ENCODE results near the gene SPOUT1.

SPOUT1 gene

DNA sequence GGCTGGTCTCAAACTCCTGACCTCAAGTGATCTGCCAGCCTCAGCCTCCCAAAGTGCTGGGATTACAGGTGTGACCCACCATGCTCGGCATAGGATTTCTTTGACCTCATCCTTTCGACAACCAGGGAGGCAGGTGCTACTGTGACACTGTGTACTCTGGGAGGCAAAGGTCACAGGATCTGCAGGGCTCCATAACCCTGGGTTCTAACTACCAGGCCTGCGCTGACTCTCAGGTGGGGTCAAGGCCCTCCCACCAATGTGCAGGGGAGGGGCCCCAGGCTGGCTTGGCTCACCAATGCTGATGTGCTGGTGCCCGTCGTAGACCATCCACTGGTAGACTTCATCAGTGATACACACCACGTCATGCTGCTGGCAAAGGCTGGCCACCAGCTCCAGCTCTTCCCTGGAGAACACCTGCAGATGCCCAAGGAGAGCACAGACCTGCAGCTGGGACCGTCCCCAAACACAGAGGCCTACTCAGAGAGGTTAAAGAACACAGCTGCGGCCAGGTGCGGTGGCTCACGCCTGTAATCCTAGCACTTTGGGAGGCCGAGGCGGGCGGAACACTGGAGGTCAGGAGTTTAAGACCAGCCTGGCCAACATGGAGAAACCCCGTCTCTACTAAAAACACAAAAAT is 7.0 kb upstream of the SPOUT1 start:
- Histone ChIP-seq H3K27me3 (replicated peaks; ENCODE audit: control insufficient read depth, insufficient read depth, low read length, poor library complexity, severe bottlenecking) (no peaks in the 10 kb centered on the region), H3K4me1 (ENCODE audit: control insufficient read depth, insufficient read depth, low read length, poor library complexity, severe bottlenecking) (no peaks in the 10 kb centered on the region), H3K36me3 (ENCODE audit: control insufficient read depth, insufficient read depth, low read length) (peaks cover 7% of the 10 kb centered on the region), H3K4me3 (ENCODE audit: insufficient read depth, low read depth, low read length, poor library complexity, severe bottlenecking) (no peak overlapping the region), H3K9me3 (ENCODE audit: control insufficient read depth, low read length) (no peaks in the 10 kb centered on the region), H3K27ac (ENCODE audit: insufficient read depth, low read length, poor library complexity, severe bottlenecking) (no peak overlapping the region)
- DNase-seq, result no peak

DNA sequence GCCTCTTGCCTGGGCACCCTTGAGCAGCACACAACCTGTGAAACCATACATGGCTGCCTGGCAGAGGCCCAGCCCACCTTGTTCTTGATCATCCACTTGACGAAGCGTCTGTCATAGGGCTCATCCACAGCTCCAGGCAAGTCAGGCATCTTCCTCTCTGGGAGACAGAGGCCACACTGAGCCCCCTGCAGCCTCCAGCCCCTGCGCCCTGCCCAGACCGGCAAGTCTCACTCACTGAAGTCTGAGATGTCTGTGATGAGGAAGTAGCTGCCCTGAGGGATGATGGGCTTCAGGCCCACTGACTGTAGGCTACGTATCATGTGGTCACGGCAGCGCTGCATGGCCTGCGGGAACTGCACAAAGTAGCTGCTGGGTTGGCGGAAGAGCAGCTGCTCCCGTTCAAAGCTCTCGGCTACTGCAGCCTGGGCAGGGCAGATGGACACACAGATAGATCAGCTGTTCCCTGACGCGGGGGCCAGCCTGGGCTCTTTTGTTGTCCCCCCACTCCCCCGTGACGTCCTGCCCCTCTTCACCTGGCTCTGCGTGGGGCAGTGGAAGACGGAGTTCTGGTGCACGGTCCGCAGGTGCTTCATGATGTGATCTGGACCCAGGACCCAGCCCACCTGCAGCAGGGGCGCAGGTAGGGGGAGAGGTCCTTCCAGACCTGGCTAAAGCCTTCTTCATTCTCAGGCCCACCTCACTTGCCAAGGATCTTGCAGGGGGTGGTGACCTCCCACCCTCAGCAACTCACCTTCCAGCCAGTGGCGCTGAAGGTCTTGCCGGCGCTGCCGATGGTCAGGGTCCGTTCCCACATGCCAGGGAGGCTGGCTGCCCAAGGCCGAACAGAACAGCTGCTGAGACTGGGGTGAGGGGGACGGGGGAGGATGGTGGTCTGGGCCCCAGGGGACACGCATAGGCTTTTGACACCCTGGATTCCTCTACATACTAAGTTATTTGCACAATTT is 5.9 kb upstream of the SPOUT1 start:
- Histone ChIP-seq H3K4me1 (ENCODE audit: control insufficient read depth, insufficient read depth, low read length, poor library complexity, severe bottlenecking) (no peaks in the 10 kb centered on the region), H3K9me3 (ENCODE audit: control insufficient read depth, low read length) (no peaks in the 10 kb centered on the region), H3K27me3 (replicated peaks; ENCODE audit: control insufficient read depth, insufficient read depth, low read length, poor library complexity, severe bottlenecking) (no peaks in the 10 kb centered on the region), H3K36me3 (ENCODE audit: control insufficient read depth, insufficient read depth, low read length) (peaks cover 7% of the 10 kb centered on the region), H3K27ac (ENCODE audit: insufficient read depth, low read length, poor library complexity, severe bottlenecking) (no peak overlapping the region), H3K4me3 (ENCODE audit: insufficient read depth, low read depth, low read length, poor library complexity, severe bottlenecking) (no peak overlapping the region)
- no peak for DNase-seq

DNA sequence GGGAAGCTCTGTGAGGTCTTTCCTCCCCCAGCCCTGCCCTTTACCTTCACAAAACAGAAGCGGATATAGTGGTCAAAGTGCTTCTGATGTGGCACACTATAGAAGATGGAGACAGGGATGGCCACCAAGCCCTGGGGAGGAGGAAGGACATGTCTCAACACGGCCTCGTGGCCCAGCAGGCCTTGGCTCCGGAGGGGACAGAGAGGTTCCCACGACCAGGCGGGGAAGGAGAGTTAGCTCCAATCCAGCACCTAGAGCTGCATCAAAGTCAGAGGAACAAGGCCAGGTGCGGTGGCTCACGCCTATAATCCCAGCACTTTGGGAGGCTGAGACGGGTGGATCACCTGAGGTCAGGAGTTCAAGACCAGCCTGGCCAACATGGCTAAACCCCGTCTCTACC is 4.1 kb upstream of the SPOUT1 start:
- H3K27me3 ChIP-seq (replicated peaks; ENCODE audit: control insufficient read depth, insufficient read depth, low read length, poor library complexity, severe bottlenecking), result no peaks in the 10 kb centered on the region
- H3K36me3 ChIP-seq (ENCODE audit: control insufficient read depth, insufficient read depth, low read length), result peaks cover 7% of the 10 kb centered on the region
- no peak for DNase-seq
- H3K4me3 ChIP-seq (ENCODE audit: insufficient read depth, low read depth, low read length, poor library complexity, severe bottlenecking), result no peak overlapping the region
- H3K4me1 ChIP-seq (ENCODE audit: control insufficient read depth, insufficient read depth, low read length, poor library complexity, severe bottlenecking), result peaks cover 11% of the 10 kb centered on the region
- no peaks in the 10 kb centered on the region for H3K9me3 ChIP-seq (ENCODE audit: control insufficient read depth, low read length)
- no peak overlapping the region for H3K27ac ChIP-seq (ENCODE audit: insufficient read depth, low read length, poor library complexity, severe bottlenecking)

DNA sequence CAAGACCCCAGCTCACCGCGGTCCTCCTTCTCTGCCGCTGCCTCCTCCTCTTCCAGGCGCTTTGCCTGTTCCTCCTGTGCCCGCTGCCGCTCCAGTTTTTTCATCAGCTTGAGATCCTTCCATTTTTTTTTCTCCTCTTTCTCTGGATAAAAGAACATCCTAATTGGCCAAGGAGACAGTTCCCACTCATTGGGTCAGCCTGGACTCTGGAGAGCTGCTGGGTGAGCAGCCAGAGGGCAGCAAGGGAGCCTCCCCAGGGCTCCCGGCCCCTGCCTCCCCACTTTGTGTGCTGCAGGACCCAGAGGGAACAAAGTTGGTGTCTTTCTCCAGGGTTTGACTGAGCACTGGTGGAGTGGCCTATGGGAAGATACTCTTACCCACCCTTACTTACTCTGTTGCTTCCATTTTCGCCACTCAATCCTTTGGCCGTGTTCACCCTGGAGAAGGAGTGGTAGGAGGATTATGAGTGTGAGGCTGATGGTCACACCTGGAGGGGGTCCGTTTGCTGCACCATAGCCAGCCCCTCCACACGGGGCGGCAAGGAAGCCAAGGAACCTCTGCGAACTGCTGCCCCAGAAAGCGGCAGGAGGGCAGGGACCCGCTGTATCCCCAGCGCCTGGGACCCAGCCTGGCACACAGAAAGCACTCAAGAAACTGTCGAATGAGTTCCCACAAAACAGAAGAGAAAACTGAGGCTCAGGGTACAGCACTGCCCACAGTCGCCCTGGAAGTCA is 708 bp downstream of the SPOUT1 start:
- Histone ChIP-seq H3K27me3 (replicated peaks; ENCODE audit: control insufficient read depth, insufficient read depth, low read length, poor library complexity, severe bottlenecking) (no peaks in the 10 kb centered on the region), H3K9me3 (ENCODE audit: control insufficient read depth, low read length) (no peaks in the 10 kb centered on the region), H3K4me3 (ENCODE audit: insufficient read depth, low read depth, low read length, poor library complexity, severe bottlenecking) (peak overlapping the region; percentile 90), H3K27ac (ENCODE audit: insufficient read depth, low read length, poor library complexity, severe bottlenecking) (peak overlapping the region; percentile 68), H3K36me3 (ENCODE audit: control insufficient read depth, insufficient read depth, low read length) (peaks cover 31% of the 10 kb centered on the region), H3K4me1 (ENCODE audit: control insufficient read depth, insufficient read depth, low read length, poor library complexity, severe bottlenecking) (peaks cover 14% of the 10 kb centered on the region)
- DNase-seq, result no peak

DNA sequence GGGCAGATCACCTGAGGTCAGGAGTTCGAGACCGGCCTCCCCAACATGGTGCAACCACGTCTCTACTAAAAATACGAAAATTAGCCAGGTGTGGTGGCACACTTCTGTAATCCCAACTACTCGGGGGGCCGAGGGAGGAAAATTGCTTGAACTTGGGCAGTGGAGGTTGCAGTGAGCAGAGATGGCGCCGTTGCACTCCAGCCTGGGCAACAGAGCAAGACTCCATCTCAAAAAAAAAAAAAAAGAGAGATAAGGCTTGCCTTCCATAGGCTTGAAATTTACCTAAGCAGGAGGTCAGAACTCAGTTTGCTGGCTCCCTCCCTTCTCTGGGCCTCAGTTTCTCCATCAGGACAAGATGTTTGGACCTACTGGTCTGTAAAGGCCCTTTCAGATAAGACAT is 1.3 kb downstream of the SPOUT1 start:
- H3K36me3 ChIP-seq (ENCODE audit: control insufficient read depth, insufficient read depth, low read length), result peaks cover 37% of the 10 kb centered on the region
- H3K4me3 ChIP-seq (ENCODE audit: insufficient read depth, low read depth, low read length, poor library complexity, severe bottlenecking), result no peak overlapping the region
- H3K27me3 ChIP-seq (replicated peaks; ENCODE audit: control insufficient read depth, insufficient read depth, low read length, poor library complexity, severe bottlenecking), result no peaks in the 10 kb centered on the region
- H3K4me1 ChIP-seq (ENCODE audit: control insufficient read depth, insufficient read depth, low read length, poor library complexity, severe bottlenecking), result peaks cover 14% of the 10 kb centered on the region
- H3K9me3 ChIP-seq (ENCODE audit: control insufficient read depth, low read length), result no peaks in the 10 kb centered on the region
- no peak for DNase-seq
- H3K27ac ChIP-seq (ENCODE audit: insufficient read depth, low read length, poor library complexity, severe bottlenecking), result peak overlapping the region; percentile 68

DNA sequence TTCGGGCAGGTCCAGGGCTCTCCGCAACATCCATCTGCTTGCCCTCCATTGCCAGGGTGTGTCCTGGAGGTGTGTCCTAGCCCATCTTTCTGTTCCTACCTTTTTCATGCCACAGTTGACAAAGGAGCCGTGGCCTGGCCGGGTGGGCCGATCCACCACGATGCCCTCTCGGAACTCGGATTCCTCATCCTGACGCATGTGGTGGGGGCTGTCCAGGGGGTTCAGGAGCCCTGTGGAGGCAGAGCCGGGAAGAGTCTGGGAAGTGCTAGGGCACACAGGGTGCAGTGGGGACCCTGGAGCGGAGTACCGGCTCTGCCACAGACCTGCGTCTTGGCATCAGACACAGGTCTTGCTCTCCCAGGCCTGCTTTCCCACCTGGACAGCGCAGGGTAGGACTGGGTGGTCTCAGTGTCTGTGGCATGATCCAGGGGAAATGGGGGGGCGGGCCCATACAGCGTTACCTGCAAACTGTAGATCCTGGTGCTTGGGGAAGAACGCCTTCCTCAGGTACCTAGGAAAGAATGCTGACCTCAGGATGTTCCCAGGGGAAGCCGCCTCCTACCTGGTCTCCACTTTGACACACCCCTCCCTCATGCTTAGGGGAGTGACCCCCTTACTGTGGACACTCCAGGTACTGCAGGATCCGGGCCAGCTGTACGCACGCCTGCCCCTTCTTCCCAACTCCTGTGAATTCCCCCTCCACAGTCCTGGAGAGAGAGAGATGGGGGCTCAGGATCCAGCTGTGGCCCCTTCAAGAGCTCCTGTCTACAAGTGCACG is 3.5 kb downstream of the SPOUT1 start:
- H3K27me3 ChIP-seq (replicated peaks; ENCODE audit: control insufficient read depth, insufficient read depth, low read length, poor library complexity, severe bottlenecking), result no peaks in the 10 kb centered on the region
- DNase-seq, result no peak
- H3K4me3 ChIP-seq (ENCODE audit: insufficient read depth, low read depth, low read length, poor library complexity, severe bottlenecking), result no peak overlapping the region
- H3K36me3 ChIP-seq (ENCODE audit: control insufficient read depth, insufficient read depth, low read length), result peaks cover 50% of the 10 kb centered on the region
- no peak overlapping the region for H3K27ac ChIP-seq (ENCODE audit: insufficient read depth, low read length, poor library complexity, severe bottlenecking)
- no peaks in the 10 kb centered on the region for H3K9me3 ChIP-seq (ENCODE audit: control insufficient read depth, low read length)
- H3K4me1 ChIP-seq (ENCODE audit: control insufficient read depth, insufficient read depth, low read length, poor library complexity, severe bottlenecking), result peaks cover 14% of the 10 kb centered on the region

DNA sequence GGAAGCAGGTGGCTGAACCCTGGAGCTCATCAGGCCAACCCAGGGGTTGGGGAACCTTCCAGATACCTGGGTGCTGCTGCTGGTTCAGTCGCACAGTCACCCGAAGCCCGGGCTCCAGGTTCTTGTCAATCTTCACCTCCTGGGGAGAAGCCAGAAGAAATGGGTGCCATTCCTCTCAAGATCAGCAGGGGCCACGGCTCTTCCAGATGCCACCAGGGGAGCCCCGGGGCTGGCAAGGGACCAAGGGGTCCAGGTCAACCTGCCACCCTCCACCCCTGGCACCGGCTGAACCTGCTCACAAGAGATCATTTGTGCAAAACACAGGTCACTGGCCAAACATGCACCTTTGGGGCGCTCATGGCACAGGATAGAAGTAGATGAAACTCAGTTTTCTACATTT is 4.7 kb downstream of the SPOUT1 start:
- H3K9me3 ChIP-seq (ENCODE audit: control insufficient read depth, low read length), result no peaks in the 10 kb centered on the region
- H3K27me3 ChIP-seq (replicated peaks; ENCODE audit: control insufficient read depth, insufficient read depth, low read length, poor library complexity, severe bottlenecking), result no peaks in the 10 kb centered on the region
- no peak for DNase-seq

DNA sequence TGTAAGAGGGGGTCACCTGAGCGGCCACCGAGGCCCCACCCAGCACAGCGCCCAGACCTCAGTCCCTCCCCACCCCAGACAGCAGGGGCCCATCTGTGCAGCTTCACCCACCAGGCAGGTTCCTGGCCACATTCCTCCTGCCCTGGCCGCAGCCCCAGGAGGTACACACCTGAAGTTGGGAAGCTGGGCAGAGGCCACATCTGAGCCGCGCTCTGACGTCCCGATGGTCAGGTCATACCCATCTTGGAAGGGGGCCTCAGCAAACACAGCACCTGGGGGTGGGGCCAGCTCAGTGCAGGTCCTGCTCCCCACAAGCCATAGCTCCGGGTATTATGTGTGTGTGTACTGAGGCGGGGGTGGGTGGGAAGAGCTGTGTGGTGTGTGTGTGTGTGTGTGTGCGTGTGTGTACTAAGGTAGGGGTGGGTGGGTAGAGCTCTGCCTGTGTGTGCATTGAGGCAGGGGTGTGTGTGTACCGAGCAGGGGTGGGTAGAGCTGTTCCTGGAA is 5.6 kb downstream of the SPOUT1 start:
- H3K4me1 ChIP-seq (ENCODE audit: control insufficient read depth, insufficient read depth, low read length, poor library complexity, severe bottlenecking), result peaks cover 9% of the 10 kb centered on the region
- no peak overlapping the region for H3K4me3 ChIP-seq (ENCODE audit: insufficient read depth, low read depth, low read length, poor library complexity, severe bottlenecking)
- H3K27me3 ChIP-seq (replicated peaks; ENCODE audit: control insufficient read depth, insufficient read depth, low read length, poor library complexity, severe bottlenecking), result no peaks in the 10 kb centered on the region
- no peaks in the 10 kb centered on the region for H3K9me3 ChIP-seq (ENCODE audit: control insufficient read depth, low read length)
- no peak for DNase-seq
- H3K36me3 ChIP-seq (ENCODE audit: control insufficient read depth, insufficient read depth, low read length), result peaks cover 50% of the 10 kb centered on the region
- H3K27ac ChIP-seq (ENCODE audit: insufficient read depth, low read length, poor library complexity, severe bottlenecking), result no peak overlapping the region

More for the DNA sequence above, 4.7 kb downstream of the SPOUT1 start:
- H3K4me1 ChIP-seq (ENCODE audit: control insufficient read depth, insufficient read depth, low read length, poor library complexity, severe bottlenecking), result peaks cover 10% of the 10 kb centered on the region
- H3K27ac ChIP-seq (ENCODE audit: insufficient read depth, low read length, poor library complexity, severe bottlenecking), result no peak overlapping the region
- H3K4me3 ChIP-seq (ENCODE audit: insufficient read depth, low read depth, low read length, poor library complexity, severe bottlenecking), result no peak overlapping the region
- H3K36me3 ChIP-seq (ENCODE audit: control insufficient read depth, insufficient read depth, low read length), result peaks cover 50% of the 10 kb centered on the region

DNA sequence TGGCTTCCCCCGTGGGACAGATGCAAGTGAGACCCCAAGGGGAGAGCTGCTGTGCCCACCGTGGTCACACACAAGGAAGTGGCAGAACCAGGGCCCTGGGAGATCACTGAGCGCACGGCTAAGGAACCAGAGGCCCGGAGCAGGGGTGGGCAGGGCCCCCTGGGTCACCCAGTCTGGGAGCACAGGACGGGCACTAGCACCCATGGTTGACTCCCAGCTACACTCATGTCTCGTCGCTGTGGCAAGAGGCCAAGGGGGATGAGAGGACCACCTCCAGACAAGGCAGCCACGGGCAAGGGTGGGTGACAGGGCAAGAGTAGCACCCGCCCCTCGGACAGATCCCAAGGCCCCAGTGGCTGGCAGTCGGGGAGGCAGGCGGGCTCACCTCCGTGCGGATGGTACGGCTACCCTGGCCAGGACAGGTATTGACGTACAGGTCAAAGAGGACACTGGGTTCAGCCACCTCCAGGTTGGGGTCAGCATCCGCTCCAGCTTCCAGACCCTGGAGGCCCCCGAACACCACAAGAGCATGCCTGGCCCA is 6.2 kb downstream of the SPOUT1 start:
- Histone ChIP-seq H3K36me3 (ENCODE audit: control insufficient read depth, insufficient read depth, low read length) (peaks cover 50% of the 10 kb centered on the region), H3K4me1 (ENCODE audit: control insufficient read depth, insufficient read depth, low read length, poor library complexity, severe bottlenecking) (peaks cover 5% of the 10 kb centered on the region), H3K4me3 (ENCODE audit: insufficient read depth, low read depth, low read length, poor library complexity, severe bottlenecking) (no peak overlapping the region)

More for the DNA sequence above, 6.2 kb downstream of the SPOUT1 start:
- no peak overlapping the region for H3K27ac ChIP-seq (ENCODE audit: insufficient read depth, low read length, poor library complexity, severe bottlenecking)
- H3K27me3 ChIP-seq (replicated peaks; ENCODE audit: control insufficient read depth, insufficient read depth, low read length, poor library complexity, severe bottlenecking), result no peaks in the 10 kb centered on the region
- H3K9me3 ChIP-seq (ENCODE audit: control insufficient read depth, low read length), result no peaks in the 10 kb centered on the region
- no peak for DNase-seq
